Activated naive CD4-positive, alpha-beta T cell treated with anti-CD3 and anti-CD28 coated beads for 36 hours (primary cell): ENCODE measurements around the gene CXADR. TPM values are rescaled to one million over a fixed set of nuclear protein-coding genes. Genes with fewer than 3 reads are reported as not detected.
"Not testable (repeated sequence)": the region's sequence is repeated elsewhere in the genome, so short reads cannot be mapped to it uniquely, and the experiment has no call there.

Experiments
- CTCF ChIA-PET: fragments of 350-600 bp; sonication (Branson Sonifier 250); formaldehyde crosslinking; loops from one replicate; lab custom pipeline; 2021; ENCODE audit warnings: antibody characterized with exemption; lab: Charles Lee
- DNase-seq: peaks from one replicate; pipeline ENCODE4 v3.0.0-alpha.2; 2020
- H3K27ac Mint-ChIP-seq: one replicate; pipeline ENCODE4 v1.8.0; 2021; ENCODE audit warnings: mild to moderate bottlenecking, mixed read lengths
- H3K27me3 Mint-ChIP-seq: one replicate; pipeline ENCODE4 v1.8.0; 2021; ENCODE audit warnings: low read depth, mixed read lengths
- H3K36me3 Mint-ChIP-seq: one replicate; pipeline ENCODE4 v1.8.0; 2021; ENCODE audit warnings: low read depth, mixed read lengths
- H3K4me1 Mint-ChIP-seq: one replicate; pipeline ENCODE4 v1.8.0; 2021; ENCODE audit warnings: low read depth, mixed read lengths
- H3K4me3 Mint-ChIP-seq: one replicate; pipeline ENCODE4 v1.8.0; 2021; ENCODE audit warnings: mild to moderate bottlenecking, moderate library complexity, mixed read lengths
- H3K9me3 Mint-ChIP-seq: one replicate; pipeline ENCODE4 v1.8.0; 2021; ENCODE audit warnings: mixed read lengths
- intact Hi-C: fragments of 100-400 bp; cut with micrococcal nuclease; formaldehyde crosslinking; loops from one replicate; pipeline ENCODE4 v1.15.1; 2023
- total RNA-seq, 2 experiments: library from RNA; stranded (reverse); gene quantifications; one replicate each; pipeline ENCODE4 v1.2.3, GENCODE V29; 2021

CXADR gene
- total RNA-seq, 2 experiments from 2014 or later = 0.27 to 0.52 TPM

GRCh38 chr21:17488620-17489019, 24.2 kb upstream of the CXADR start:
- CTCF ChIA-PET = no interaction called here
- intact Hi-C loops = loop anchor here (2.0 kb wide), 1 partner anchor 24 kb away; the partner anchor contains the start of gene CXADR
- H3K27ac Mint-ChIP-seq = no peak overlapping the region
- H3K4me3 Mint-ChIP-seq = no peak overlapping the region
- no peak for DNase-seq
- no peaks in the 10 kb centered on the region for H3K9me3 Mint-ChIP-seq
- peaks cover 8% of the 10 kb centered on the region for H3K4me1 Mint-ChIP-seq
- peaks cover 5% of the 10 kb centered on the region for H3K27me3 Mint-ChIP-seq
- no peaks in the 10 kb centered on the region for H3K36me3 Mint-ChIP-seq

- H3K27me3 Mint-ChIP-seq, H3K36me3 Mint-ChIP-seq, DNase-seq, H3K4me3 Mint-ChIP-seq, H3K9me3 Mint-ChIP-seq, H3K4me1 Mint-ChIP-seq, H3K27ac Mint-ChIP-seq: not testable (repeated sequence)
- CTCF ChIA-PET = interaction anchor here (1.1 kb wide), 1 partner anchor 96 kb away, joined by 3 read pairs; no protein-coding TSS in a partner anchor
- intact Hi-C loops = loop anchor here (2.0 kb wide), 1 partner anchor 23 kb away; the partner anchor contains the start of gene CXADR
These were observed 23.3 kb upstream of the CXADR start for GRCh38 chr21:17489565-17489964.

GRCh38 chr21:17491716-17492414, 21.0 kb upstream of the CXADR start:
- CTCF ChIA-PET = interaction anchor here (1.6 kb wide), 1 partner anchor 105 kb away, joined by 5 read pairs; no protein-coding TSS in a partner anchor
- Mint-ChIP-seq H3K27ac (no peak overlapping the region), H3K4me1 (peaks cover 8% of the 10 kb centered on the region), H3K36me3 (no peaks in the 10 kb centered on the region), H3K9me3 (no peaks in the 10 kb centered on the region), H3K4me3 (no peak overlapping the region), H3K27me3 (peaks cover 14% of the 10 kb centered on the region)
- intact Hi-C loops = no loop called here
- DNase-seq = peak; percentile 6

- H3K9me3 Mint-ChIP-seq = no peaks in the 10 kb centered on the region
- CTCF ChIA-PET = no interaction called here
- intact Hi-C loops = no loop called here
- H3K27me3 Mint-ChIP-seq = peaks cover 18% of the 10 kb centered on the region
- H3K36me3 Mint-ChIP-seq = no peaks in the 10 kb centered on the region
- no peak for DNase-seq
- H3K27ac Mint-ChIP-seq = no peak overlapping the region
- H3K4me1 Mint-ChIP-seq = peaks cover 8% of the 10 kb centered on the region
- no peak overlapping the region for H3K4me3 Mint-ChIP-seq
These were observed 20.3 kb upstream of the CXADR start for GRCh38 chr21:17492415-17493168.

- Mint-ChIP-seq H3K27me3 (peaks cover 22% of the 10 kb centered on the region), H3K4me3 (no peak overlapping the region), H3K27ac (no peak overlapping the region), H3K9me3 (no peaks in the 10 kb centered on the region), H3K4me1 (peaks cover 3% of the 10 kb centered on the region), H3K36me3 (no peaks in the 10 kb centered on the region)
- intact Hi-C loops = no loop called here
- DNase-seq = no peak
- CTCF ChIA-PET = no interaction called here
These were observed 18.8 kb upstream of the CXADR start for GRCh38 chr21:17494051-17494450.

- peaks cover 24% of the 10 kb centered on the region for H3K27me3 Mint-ChIP-seq
- H3K4me1 Mint-ChIP-seq = peaks cover 3% of the 10 kb centered on the region
- H3K36me3 Mint-ChIP-seq = no peaks in the 10 kb centered on the region
- H3K27ac Mint-ChIP-seq = no peak overlapping the region
- CTCF ChIA-PET = no interaction called here
- no peaks in the 10 kb centered on the region for H3K9me3 Mint-ChIP-seq
- no peak for DNase-seq
- H3K4me3 Mint-ChIP-seq = no peak overlapping the region
- intact Hi-C loops = no loop called here
These were observed 17.2 kb upstream of the CXADR start for GRCh38 chr21:17495680-17496079.

- H3K9me3 Mint-ChIP-seq = no peaks in the 10 kb centered on the region
- CTCF ChIA-PET = no interaction called here
These were observed 15.5 kb upstream of the CXADR start for GRCh38 chr21:17497316-17497715.

GRCh38 chr21:17498586-17498985, 14.3 kb upstream of the CXADR start:
- CTCF ChIA-PET = interaction anchor here (1.6 kb wide), 1 partner anchor 112 kb away, joined by 4 read pairs; no protein-coding TSS in a partner anchor
- Mint-ChIP-seq H3K4me3 (no peak overlapping the region), H3K4me1 (no peaks in the 10 kb centered on the region), H3K36me3 (no peaks in the 10 kb centered on the region), H3K27ac (no peak overlapping the region), H3K27me3 (peaks cover 20% of the 10 kb centered on the region), H3K9me3 (no peaks in the 10 kb centered on the region)
- intact Hi-C loops = no loop called here
- no peak for DNase-seq

More at GRCh38 chr21:17497316-17497715, 15.5 kb upstream of the CXADR start:
- intact Hi-C loops = no loop called here
- H3K27ac Mint-ChIP-seq = no peak overlapping the region
- H3K4me3 Mint-ChIP-seq = no peak overlapping the region
- no peak for DNase-seq
- no peaks in the 10 kb centered on the region for H3K36me3 Mint-ChIP-seq
- H3K27me3 Mint-ChIP-seq = peaks cover 22% of the 10 kb centered on the region
- no peaks in the 10 kb centered on the region for H3K4me1 Mint-ChIP-seq

- peaks cover 12% of the 10 kb centered on the region for H3K27me3 Mint-ChIP-seq
- no peak overlapping the region for H3K4me3 Mint-ChIP-seq
- H3K9me3 Mint-ChIP-seq = peaks cover 2% of the 10 kb centered on the region
- intact Hi-C loops = no loop called here
- H3K27ac Mint-ChIP-seq = no peak overlapping the region
- no peaks in the 10 kb centered on the region for H3K36me3 Mint-ChIP-seq
- no peak for DNase-seq
- CTCF ChIA-PET = no interaction called here
- no peaks in the 10 kb centered on the region for H3K4me1 Mint-ChIP-seq
These were observed 11.5 kb upstream of the CXADR start for GRCh38 chr21:17501107-17502006.

- H3K4me1 Mint-ChIP-seq, H3K27me3 Mint-ChIP-seq, H3K36me3 Mint-ChIP-seq, H3K9me3 Mint-ChIP-seq, H3K27ac Mint-ChIP-seq, H3K4me3 Mint-ChIP-seq, DNase-seq, intact Hi-C loops: not testable (repeated sequence)
- CTCF ChIA-PET = interaction anchor here (1.3 kb wide), 1 partner anchor 9 kb away, joined by 6 read pairs; no protein-coding TSS in a partner anchor
These were observed 9.9 kb upstream of the CXADR start for GRCh38 chr21:17502985-17503384.

GRCh38 chr21:17506951-17507350, 5.9 kb upstream of the CXADR start:
- no peak overlapping the region for H3K4me3 Mint-ChIP-seq
- H3K9me3 Mint-ChIP-seq = peaks cover 2% of the 10 kb centered on the region
- H3K27ac Mint-ChIP-seq = no peak overlapping the region
- intact Hi-C loops = no loop called here
- peaks cover 1% of the 10 kb centered on the region for H3K4me1 Mint-ChIP-seq
- no peaks in the 10 kb centered on the region for H3K36me3 Mint-ChIP-seq
- no peak for DNase-seq
- H3K27me3 Mint-ChIP-seq = peaks cover under 1% of the 10 kb centered on the region
- CTCF ChIA-PET = no interaction called here

- CTCF ChIA-PET = interaction anchor here (0.6 kb wide), 1 partner anchor 14 kb away, joined by 3 read pairs; no protein-coding TSS in a partner anchor
- H3K36me3 Mint-ChIP-seq = no peaks in the 10 kb centered on the region
- intact Hi-C loops = no loop called here
- H3K4me1 Mint-ChIP-seq = peaks cover 5% of the 10 kb centered on the region
- no peak for DNase-seq
- no peak overlapping the region for H3K4me3 Mint-ChIP-seq
- H3K27me3 Mint-ChIP-seq = peaks cover 5% of the 10 kb centered on the region
- H3K27ac Mint-ChIP-seq = no peak overlapping the region
- H3K9me3 Mint-ChIP-seq = peaks cover 2% of the 10 kb centered on the region
These were observed 5.3 kb upstream of the CXADR start for GRCh38 chr21:17507591-17507990.
